ENCODE data around the gene RPP21.
"Not testable (repeated sequence)": the region's sequence is repeated elsewhere in the genome, so short reads cannot be mapped to it uniquely, and the experiment has no call there.

Gene RPP21

GRCh38 chr6:30363459-30363858 lies 18.5 kb downstream of the RPP21 start:
- no peaks in the 10 kb centered on the region; the same call in 1 of the 2 replicates for H3K27me3 ChIP-seq (ENCODE audit: low read length)
- H3K27ac ChIP-seq (ENCODE audit: low read depth, low read length) = no peak overlapping the region
- H3K9me2 ChIP-seq (replicated peaks; ENCODE audit: insufficient read depth, low read length) = no peaks in the 10 kb centered on the region
- no peaks in the 10 kb centered on the region for H3F3A ChIP-seq (ENCODE audit: insufficient read depth)
- no peaks in the 10 kb centered on the region for H4K20me1 ChIP-seq (ENCODE audit: low read depth, low read length)
- no peaks in the 10 kb centered on the region for H3K36me3 ChIP-seq (ENCODE audit: low read length)
- no peaks in the 10 kb centered on the region for H3K9me3 ChIP-seq (ENCODE audit: insufficient read depth, low read length)
- H2AFZ ChIP-seq (ENCODE audit: low read depth, low read length, severe bottlenecking) = no peak overlapping the region
- TF ChIP-seq EZH2phosphoT487 (conservative IDR thresholded peaks at IDR 0.05; ENCODE audit: low read length) (no peak), CTCF (IDR thresholded peaks at IDR 0.05; ENCODE audit: insufficient read depth, low read length, poor library complexity, severe bottlenecking) (no peak)
- H3K9ac ChIP-seq (ENCODE audit: low read length) = no peak overlapping the region
- no peaks in the 10 kb centered on the region for H3K79me2 ChIP-seq (ENCODE audit: insufficient read depth, low read length)
- no peak overlapping the region for H3K4me2 ChIP-seq (ENCODE audit: low read depth, low read length, poor library complexity, severe bottlenecking)
- no peak overlapping the region for H3K4me3 ChIP-seq (ENCODE audit: insufficient read depth, low read length, poor library complexity, severe bottlenecking)

GRCh38 chr6:30364591-30364990 lies 19.6 kb downstream of the RPP21 start:
- Histone ChIP-seq H3K79me2 (ENCODE audit: insufficient read depth, low read length) (no peaks in the 10 kb centered on the region), H3K9me2 (replicated peaks; ENCODE audit: insufficient read depth, low read length) (no peaks in the 10 kb centered on the region), H3K36me3 (ENCODE audit: low read length) (no peaks in the 10 kb centered on the region), H3K9me3 (ENCODE audit: insufficient read depth, low read length) (no peaks in the 10 kb centered on the region), H3K9ac (ENCODE audit: low read length) (no peak overlapping the region), H3K27ac (ENCODE audit: low read depth, low read length) (no peak overlapping the region), H3K27me3 (ENCODE audit: low read length) (no peaks in the 10 kb centered on the region; the same call in 1 of the 2 replicates), H3K4me2 (ENCODE audit: low read depth, low read length, poor library complexity, severe bottlenecking) (no peak overlapping the region), H3K4me3 (ENCODE audit: insufficient read depth, low read length, poor library complexity, severe bottlenecking) (no peak overlapping the region), H4K20me1 (ENCODE audit: low read depth, low read length) (no peaks in the 10 kb centered on the region), H3F3A (ENCODE audit: insufficient read depth) (no peaks in the 10 kb centered on the region), H2AFZ (ENCODE audit: low read depth, low read length, severe bottlenecking) (no peak overlapping the region)
- no peak for TF ChIP-seq EZH2phosphoT487 (conservative IDR thresholded peaks at IDR 0.05; ENCODE audit: low read length)
- TF ChIP-seq CTCF (IDR thresholded peaks at IDR 0.05; ENCODE audit: insufficient read depth, low read length, poor library complexity, severe bottlenecking) = peak; percentile 47

- H4K20me1 ChIP-seq (ENCODE audit: low read depth, low read length); H3K9me3 ChIP-seq (ENCODE audit: insufficient read depth, low read length); H3K4me2 ChIP-seq (ENCODE audit: low read depth, low read length, poor library complexity, severe bottlenecking); H3K79me2 ChIP-seq (ENCODE audit: insufficient read depth, low read length); H3K4me3 ChIP-seq (ENCODE audit: insufficient read depth, low read length, poor library complexity, severe bottlenecking); H3K9me2 ChIP-seq (replicated peaks; ENCODE audit: insufficient read depth, low read length); H3F3A ChIP-seq (ENCODE audit: insufficient read depth); H3K27me3 ChIP-seq (ENCODE audit: low read length); H3K27ac ChIP-seq (ENCODE audit: low read depth, low read length); H2AFZ ChIP-seq (ENCODE audit: low read depth, low read length, severe bottlenecking); H3K9ac ChIP-seq (ENCODE audit: low read length); H3K36me3 ChIP-seq (ENCODE audit: low read length): not testable (repeated sequence)
Measured at GRCh38 chr6:30369280-30369679, 24.3 kb downstream of the RPP21 start.

GRCh38 chr6:30378290-30378937 lies 33.5 kb downstream of the RPP21 start:
- Histone ChIP-seq H3K4me3 (ENCODE audit: insufficient read depth, low read length, poor library complexity, severe bottlenecking) (no peak overlapping the region), H3K27me3 (ENCODE audit: low read length) (no peaks in the 10 kb centered on the region), H3K9ac (ENCODE audit: low read length) (no peak overlapping the region), H3K4me2 (ENCODE audit: low read depth, low read length, poor library complexity, severe bottlenecking) (no peak overlapping the region), H3K27ac (ENCODE audit: low read depth, low read length) (no peak overlapping the region), H3F3A (ENCODE audit: insufficient read depth) (no peaks in the 10 kb centered on the region), H3K9me2 (replicated peaks; ENCODE audit: insufficient read depth, low read length) (no peaks in the 10 kb centered on the region), H4K20me1 (ENCODE audit: low read depth, low read length) (no peaks in the 10 kb centered on the region), H3K9me3 (ENCODE audit: insufficient read depth, low read length) (no peaks in the 10 kb centered on the region), H3K36me3 (ENCODE audit: low read length) (no peaks in the 10 kb centered on the region), H3K79me2 (ENCODE audit: insufficient read depth, low read length) (no peaks in the 10 kb centered on the region), H2AFZ (ENCODE audit: low read depth, low read length, severe bottlenecking) (no peak overlapping the region)
- TF ChIP-seq CTCF (IDR thresholded peaks at IDR 0.05; ENCODE audit: insufficient read depth, low read length, poor library complexity, severe bottlenecking) (no peak), EZH2phosphoT487 (conservative IDR thresholded peaks at IDR 0.05; ENCODE audit: low read length) (no peak)

All from SU-DHL-6 (cell line).